ENCODE results near the gene RBM20.

- TF ChIP-seq ELK1 (IDR thresholded peaks at IDR 0.05; ENCODE audit: low read depth, low read length) (no peak), CHD2 (IDR thresholded peaks at IDR 0.05; ENCODE audit: borderline replicate concordance, low read depth, low read length) (no peak), ATF2 (IDR thresholded peaks at IDR 0.05; ENCODE audit: low read length) (no peak), CTCF (IDR thresholded peaks at IDR 0.05 in 2 of 3, conservative IDR thresholded peaks at IDR 0.05 in 1 of 3; ENCODE audit: control insufficient read depth in 2 of 3, extremely low read depth in 1 of 3, insufficient read depth in 1 of 3, low read depth in 3 of 3, low read length in 3 of 3) (no peak), EZH2 (IDR thresholded peaks at IDR 0.05; ENCODE audit: borderline replicate concordance, control insufficient read depth, low read depth, low read length) (no peak), ZNF384 (IDR thresholded peaks at IDR 0.05; ENCODE audit: borderline replicate concordance, low read depth, low read length) (no peak), ZNF274 (IDR thresholded peaks at IDR 0.05; ENCODE audit: insufficient read depth, insufficient read length) (no peak), POLR2A (IDR thresholded peaks at IDR 0.05; ENCODE audit: low read depth, low read length) (no peak), CUX1 (IDR thresholded peaks at IDR 0.05; ENCODE audit: insufficient replicate concordance, low read depth, low read length) (no peak)
Measured at GRCh38 chr10:110762109-110762848, 118.1 kb downstream of the RBM20 start.

Data from GM12878 (cell line).